ENCODE data around the gene TCP11L2. TPM values are rescaled to one million over a fixed set of nuclear protein-coding genes. Genes with fewer than 3 reads are reported as not detected.

The TCP11L2 gene
- total and polyA plus RNA-seq, 2 of the 13 experiments (the other 11 are each of a cell fraction or from before 2014, with no cell fraction given) = 4.6 to 24.1 TPM

DNA sequence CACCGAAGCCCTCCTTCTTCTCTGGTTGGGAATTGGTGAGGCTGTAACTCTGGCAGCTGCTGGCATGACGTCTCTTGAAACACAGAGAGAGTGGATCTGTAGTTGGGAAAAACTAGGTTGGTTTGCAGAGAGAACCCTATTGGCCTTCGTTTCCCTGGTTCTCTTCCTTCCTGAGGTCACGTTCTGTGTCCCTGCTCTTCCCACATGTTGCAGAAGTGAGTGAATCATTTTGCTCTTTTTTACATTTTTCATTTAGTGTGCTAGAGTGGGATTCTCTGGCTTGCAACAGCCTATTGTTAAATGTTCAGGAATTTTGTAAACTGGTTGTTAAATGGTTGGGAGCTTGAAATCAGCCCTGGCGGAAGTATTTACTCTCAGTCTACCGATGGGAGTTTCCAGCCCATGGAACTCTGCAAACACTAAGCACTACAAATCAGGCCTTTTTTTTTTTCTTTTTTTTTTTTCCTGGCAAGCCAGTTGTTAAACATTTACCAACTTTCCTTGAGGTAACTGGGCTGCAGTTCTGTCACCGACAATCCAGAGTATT, 27.9 kb upstream of the TCP11L2 start (continued):
- TF ChIP-seq ZSCAN9 (CRISPR knock-in tag; IDR thresholded peaks at IDR 0.05; ENCODE audit: borderline replicate concordance) (0 out of 2 replicates have a peak, but pooled peaks have one; percentile 24), NCOA1 (CRISPR knock-in tag; IDR thresholded peaks at IDR 0.05) (no peak), ARID3A (IDR thresholded peaks at IDR 0.05; ENCODE audit: low read depth, low read length) (peak; percentile 50; the same call in 1 of the 2 replicates), ZNF292 (CRISPR knock-in tag; IDR thresholded peaks at IDR 0.05; ENCODE audit: borderline replicate concordance, low read depth) (no peak), KDM1A (CRISPR knock-in tag; IDR thresholded peaks at IDR 0.05) (no peak), XBP1 (CRISPR knock-in tag; IDR thresholded peaks at IDR 0.05) (no peak), ZNF441 (CRISPR knock-in tag; IDR thresholded peaks at IDR 0.05; ENCODE audit: borderline replicate concordance) (peak; percentile 15; the same call in 1 of the 2 replicates), ATM (IDR thresholded peaks at IDR 0.05; ENCODE audit: borderline replicate concordance) (no peak), NFE2L1 (CRISPR knock-in tag; IDR thresholded peaks at IDR 0.05; ENCODE audit: borderline replicate concordance) (no peak), POLR2G (IDR thresholded peaks at IDR 0.05; ENCODE audit: low read depth, low read length) (no peak), ARNTL (CRISPR knock-in tag; IDR thresholded peaks at IDR 0.05) (no peak), SNAI1 (CRISPR knock-in tag; IDR thresholded peaks at IDR 0.05; ENCODE audit: borderline replicate concordance) (0 out of 2 replicates have a peak, but pooled peaks have one; percentile 53), ZBED4 (CRISPR knock-in tag; IDR thresholded peaks at IDR 0.05; ENCODE audit: borderline replicate concordance) (no peak), SRF (IDR thresholded peaks at IDR 0.05; ENCODE audit: low read depth, low read length) (no peak), MEIS2 (CRISPR knock-in tag; IDR thresholded peaks at IDR 0.05) (peak; percentile 53; the same call in 1 of the 2 replicates), RCOR2 (CRISPR knock-in tag; IDR thresholded peaks at IDR 0.05) (peak; percentile 47; the same call in 1 of the 2 replicates), DNMT3B (CRISPR knock-in tag; conservative IDR thresholded peaks at IDR 0.05) (0 out of 2 replicates have a peak, but pooled peaks have one; percentile 20), ZNF44 (CRISPR knock-in tag; IDR thresholded peaks at IDR 0.05) (no peak), NR2F1 (CRISPR knock-in tag; IDR thresholded peaks at IDR 0.05) (no peak), HNRNPUL1 (IDR thresholded peaks at IDR 0.05; ENCODE audit: low read depth, low read length) (peak; percentile 75; the same call in 1 of the 2 replicates), CREM (IDR thresholded peaks at IDR 0.05) (peak; percentile 30), CREM (CRISPR knock-in tag; IDR thresholded peaks at IDR 0.05) (no peak)
- TF ChIP-seq, protein P1, sequence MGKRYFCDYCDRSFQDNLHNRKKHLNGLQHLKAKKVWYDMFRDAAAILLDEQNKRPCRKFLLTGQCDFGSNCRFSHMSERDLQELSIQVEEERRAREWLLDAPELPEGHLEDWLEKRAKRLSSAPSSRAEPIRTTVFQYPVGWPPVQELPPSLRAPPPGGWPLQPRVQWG (CRISPR knock-in tag; IDR thresholded peaks at IDR 0.05; ENCODE audit: borderline replicate concordance, low read depth) = no peak
- TF ChIP-seq, protein P2, sequence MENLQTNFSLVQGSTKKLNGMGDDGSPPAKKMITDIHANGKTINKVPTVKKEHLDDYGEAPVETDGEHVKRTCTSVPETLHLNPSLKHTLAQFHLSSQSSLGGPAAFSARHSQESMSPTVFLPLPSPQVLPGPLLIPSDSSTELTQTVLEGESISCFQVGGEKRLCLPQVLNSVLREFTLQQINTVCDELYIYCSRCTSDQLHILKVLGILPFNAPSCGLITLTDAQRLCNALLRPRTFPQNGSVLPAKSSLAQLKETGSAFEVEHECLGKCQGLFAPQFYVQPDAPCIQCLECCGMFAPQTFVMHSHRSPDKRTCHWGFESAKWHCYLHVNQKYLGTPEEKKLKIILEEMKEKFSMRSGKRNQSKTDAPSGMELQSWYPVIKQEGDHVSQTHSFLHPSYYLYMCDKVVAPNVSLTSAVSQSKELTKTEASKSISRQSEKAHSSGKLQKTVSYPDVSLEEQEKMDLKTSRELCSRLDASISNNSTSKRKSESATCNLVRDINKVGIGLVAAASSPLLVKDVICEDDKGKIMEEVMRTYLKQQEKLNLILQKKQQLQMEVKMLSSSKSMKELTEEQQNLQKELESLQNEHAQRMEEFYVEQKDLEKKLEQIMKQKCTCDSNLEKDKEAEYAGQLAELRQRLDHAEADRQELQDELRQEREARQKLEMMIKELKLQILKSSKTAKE (CRISPR knock-in tag; IDR thresholded peaks at IDR 0.05; ENCODE audit: borderline replicate concordance) = no peak
